Caki2 (cell line): ENCODE measurements around the gene SERPINF2. TPM values are rescaled to one million over a fixed set of nuclear protein-coding genes. Genes with fewer than 3 reads are reported as not detected.
"Not testable (repeated sequence)": the region's sequence is repeated elsewhere in the genome, so short reads cannot be mapped to it uniquely, and the experiment has no call there.

Experiments used
- DNase-seq: peaks from one replicate; pipeline ENCODE4 v3.0.0-alpha.2; 2015; ENCODE audit warnings: low read depth
- in situ Hi-C: cut with HindIII; loops from 2 replicates; pipeline ENCODE4 v1.10.0; 2016; ENCODE audit warnings: low sequenced_read_pairs, low pct_unique_long_range_greater_than_20kb, mixed read lengths
- total RNA-seq: library from RNA; depleted of rRNA; stranded (reverse); fragments of >200 nt; shearing (Covaris generic); gene quantifications from 2 replicates; pipeline ENCODE4 v1.2.3, GENCODE V29; 2014; ENCODE audit warnings: low replicate concordance

Gene SERPINF2
- total RNA-seq, 1 experiment from 2014 or later: 0.68 TPM

DNA sequence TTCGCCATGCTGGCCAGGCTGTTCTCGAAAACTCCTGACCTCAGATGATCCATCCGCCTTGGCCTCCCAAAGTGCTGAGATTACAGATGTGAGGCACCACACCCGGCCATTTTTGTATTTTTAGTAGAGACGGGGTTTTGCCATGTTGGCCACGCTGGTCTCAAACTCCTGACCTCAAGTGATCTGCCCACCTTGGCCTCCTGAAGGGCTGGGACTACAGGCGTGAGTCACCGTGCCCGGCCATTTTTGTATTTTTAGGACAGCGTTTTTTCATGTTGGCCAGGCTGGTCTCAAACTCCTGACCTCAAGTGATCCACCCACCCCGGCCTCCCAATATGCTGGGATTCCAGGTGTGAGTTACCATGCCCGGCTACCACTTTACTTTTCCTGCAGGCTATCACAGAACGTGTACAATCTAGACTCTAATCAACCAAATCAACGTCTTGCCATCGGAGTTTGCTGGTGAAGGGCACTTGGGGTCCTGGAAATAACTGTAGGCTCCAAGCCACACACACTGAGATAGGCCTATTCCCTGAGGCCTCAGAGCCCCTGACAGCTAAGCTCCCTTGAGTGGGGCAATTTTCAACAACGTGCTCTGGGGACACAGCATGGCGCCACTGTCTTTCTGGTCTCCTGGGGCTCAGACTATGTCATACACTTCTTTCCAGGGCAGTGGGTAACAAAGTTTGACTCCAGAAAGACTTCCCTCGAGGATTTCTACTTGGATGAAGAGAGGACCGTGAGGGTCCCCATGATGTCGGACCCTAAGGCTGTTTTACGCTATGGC lies 31.9 kb downstream of the SERPINF2 start:
- in situ Hi-C loops: no loop called here
- DNase-seq: no peak

DNA sequence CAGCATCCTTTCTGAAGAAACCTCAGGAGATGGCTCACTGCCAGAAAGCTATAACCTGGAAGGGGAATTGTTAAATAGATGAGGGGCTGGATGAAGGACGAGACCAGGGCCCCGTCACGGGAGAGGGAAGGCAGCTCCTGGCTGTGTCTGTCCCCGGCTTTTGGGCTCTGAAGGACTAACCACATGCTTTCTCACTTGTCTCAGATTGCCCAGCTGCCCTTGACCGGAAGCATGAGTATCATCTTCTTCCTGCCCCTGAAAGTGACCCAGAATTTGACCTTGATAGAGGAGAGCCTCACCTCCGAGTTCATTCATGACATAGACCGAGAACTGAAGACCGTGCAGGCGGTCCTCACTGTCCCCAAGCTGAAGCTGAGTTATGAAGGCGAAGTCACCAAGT lies 33.7 kb downstream of the SERPINF2 start:
- no peak for DNase-seq
- in situ Hi-C loops: no loop called here

DNA sequence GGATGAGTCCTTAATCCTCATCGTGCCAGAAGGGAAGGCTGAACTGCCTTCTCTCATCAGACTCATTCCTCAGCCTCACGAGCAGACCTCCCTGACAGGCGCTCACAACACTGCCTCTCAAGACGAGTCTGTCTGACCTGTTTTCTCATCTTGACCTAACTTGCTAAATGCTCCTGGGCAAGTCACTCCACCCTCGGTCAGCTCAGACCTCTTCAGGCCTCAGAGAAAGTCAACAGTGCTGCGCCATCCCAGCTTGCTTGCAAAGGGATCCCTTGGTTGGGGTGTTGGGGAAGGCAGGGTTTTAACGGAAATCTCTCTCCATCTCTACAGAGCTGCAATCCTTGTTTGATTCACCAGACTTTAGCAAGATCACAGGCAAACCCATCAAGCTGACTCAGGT lies 34.2 kb downstream of the SERPINF2 start:
- in situ Hi-C loops: no loop called here
- DNase-seq: no peak

DNA sequence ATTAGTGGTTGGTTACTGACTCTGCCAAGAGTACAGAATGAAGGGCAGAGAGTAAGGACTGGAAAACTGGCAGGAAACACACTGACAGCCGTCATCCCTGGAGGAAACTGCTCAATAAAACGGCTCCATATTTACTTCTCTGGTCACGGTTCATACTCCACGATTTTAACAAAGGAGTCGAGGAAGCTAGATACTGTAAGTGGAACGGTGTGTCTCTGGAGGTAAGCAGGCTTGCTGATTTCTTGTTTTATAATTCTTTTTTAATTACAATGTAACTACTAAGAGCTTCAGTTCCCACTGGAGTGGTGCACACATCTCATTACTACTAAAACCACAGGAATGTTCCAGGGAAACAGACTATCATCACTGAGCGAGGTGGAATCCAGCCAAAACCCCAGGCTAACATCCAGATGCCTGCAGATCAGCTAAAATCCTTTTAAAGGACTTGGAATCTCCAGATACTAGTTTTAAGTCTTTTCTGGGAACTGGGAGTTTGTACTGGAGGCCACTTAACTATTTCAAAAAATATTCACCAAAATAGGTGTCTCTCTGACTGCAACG lies 37.0 kb downstream of the SERPINF2 start:
- in situ Hi-C loops: no loop called here
- DNase-seq: peak; percentile 48

DNA sequence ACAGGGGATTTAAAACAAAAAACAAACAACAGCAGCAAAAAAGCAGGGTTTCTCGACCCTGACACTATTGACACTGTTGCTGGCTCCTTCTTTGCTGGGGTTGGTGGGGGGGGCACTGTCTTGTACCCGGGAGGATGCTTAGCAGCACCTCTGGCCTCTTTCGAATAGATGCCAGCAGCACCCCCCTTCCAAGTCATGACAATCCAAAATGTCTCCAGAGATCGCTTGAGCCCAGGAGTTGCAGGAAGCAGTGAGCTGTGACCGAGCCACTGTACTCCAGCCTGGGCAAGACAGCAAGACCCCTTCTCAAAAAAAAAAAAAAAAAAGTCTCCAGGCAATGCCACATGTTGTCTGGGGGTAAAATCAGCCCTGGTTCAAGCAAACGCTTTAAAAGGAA lies 39.5 kb downstream of the SERPINF2 start:
- in situ Hi-C loops: no loop called here
- DNase-seq: no peak

DNA sequence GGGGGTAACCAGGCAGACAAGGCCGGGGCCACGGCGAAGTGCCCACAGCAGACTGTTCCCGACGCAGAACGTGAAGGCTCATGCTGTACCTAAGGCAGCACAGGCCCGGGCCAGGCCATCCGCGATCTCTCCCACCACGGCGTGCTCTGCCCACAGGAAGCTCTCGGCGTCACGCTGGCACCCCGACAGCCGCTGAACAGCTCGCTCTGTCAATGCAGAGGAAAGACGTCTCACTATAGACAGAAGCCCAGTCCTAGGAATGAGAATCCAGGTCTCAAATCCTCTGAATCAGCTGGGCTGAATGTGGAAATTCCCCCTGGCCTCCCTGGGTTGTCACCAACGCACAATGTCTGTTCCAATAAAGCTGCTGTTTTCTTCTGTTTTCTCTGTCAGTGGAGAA lies 40.6 kb downstream of the SERPINF2 start:
- no peak for DNase-seq
- in situ Hi-C loops: no loop called here

DNA sequence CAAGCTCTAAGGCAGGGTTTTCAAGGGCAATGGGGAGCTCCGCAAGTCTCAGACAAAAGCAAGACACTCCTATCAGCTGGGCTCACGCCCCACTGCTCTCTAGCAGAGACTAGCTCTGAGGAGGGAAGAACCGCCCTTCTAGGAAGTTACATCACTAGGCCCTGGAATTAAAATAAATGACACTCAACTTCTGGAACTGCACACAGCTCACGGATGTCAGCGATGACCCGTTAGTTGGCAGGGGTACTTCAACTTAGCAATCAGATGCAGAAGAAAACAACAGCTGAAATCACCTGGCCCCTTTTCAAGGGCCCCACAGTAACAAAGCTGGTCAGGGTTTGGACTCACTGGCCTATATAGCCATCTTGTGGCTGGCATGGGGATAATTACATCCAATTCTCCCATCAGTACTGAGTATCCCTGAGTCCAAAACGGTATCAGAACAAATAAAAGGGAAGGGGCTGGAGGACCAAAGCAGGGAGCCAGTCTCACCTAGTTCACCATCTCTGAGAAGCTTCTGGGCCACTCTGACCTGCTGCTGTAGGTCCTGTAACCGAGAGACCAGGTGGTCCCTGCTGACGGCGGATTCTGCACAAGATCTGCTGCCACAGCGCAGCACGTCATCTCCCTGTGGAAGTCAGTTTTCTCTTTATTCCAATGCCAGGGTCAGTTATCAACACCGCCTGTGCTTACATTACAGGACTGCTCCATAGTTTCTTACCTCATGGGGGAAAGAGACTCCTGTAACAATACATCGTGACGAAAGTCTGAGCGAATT lies 41.4 kb downstream of the SERPINF2 start:
- DNase-seq: peak; percentile 70

DNA sequence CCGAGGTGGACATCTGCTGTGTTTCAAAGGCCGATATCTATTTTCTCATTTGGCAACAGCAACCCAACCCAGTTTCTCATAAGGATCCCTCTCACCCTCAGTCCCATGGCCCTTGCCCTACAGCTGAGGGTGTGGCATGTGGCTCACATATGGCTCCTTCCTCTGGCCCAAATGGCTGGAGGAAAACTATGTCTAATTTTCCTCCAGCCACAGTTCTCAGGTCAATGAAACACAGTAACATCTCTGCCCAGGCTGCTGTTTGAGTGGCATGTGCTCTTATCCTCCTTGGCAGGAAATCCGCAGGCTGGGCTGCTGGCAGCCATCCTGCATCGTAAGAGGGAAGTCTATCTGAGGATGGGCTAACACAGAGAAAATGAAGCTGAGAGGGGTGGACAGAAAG lies 43.3 kb downstream of the SERPINF2 start:
- DNase-seq: no peak
- in situ Hi-C loops: no loop called here

More for the DNA sequence above, 41.4 kb downstream of the SERPINF2 start:
- in situ Hi-C loops: no loop called here

DNA sequence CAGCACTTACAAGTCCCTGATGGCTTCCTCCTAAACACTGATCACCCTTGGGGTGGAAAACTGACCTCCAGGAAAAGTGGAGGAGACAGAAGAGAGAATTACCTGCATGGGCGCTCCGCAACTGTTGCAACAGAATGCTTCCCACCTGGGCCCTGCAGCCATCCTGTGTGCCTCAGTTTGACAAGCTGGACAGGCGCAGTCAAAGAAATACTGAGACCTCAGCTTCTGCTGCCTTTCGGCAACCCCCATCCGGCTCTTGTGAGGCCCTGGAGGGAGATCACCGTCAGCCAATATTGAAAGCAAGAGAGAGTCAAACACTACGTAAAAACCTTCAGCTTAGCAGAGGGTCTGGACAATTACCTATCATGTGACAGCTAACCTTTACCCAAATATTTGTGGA lies 44.0 kb downstream of the SERPINF2 start:
- DNase-seq: no peak
- in situ Hi-C loops: no loop called here

DNA sequence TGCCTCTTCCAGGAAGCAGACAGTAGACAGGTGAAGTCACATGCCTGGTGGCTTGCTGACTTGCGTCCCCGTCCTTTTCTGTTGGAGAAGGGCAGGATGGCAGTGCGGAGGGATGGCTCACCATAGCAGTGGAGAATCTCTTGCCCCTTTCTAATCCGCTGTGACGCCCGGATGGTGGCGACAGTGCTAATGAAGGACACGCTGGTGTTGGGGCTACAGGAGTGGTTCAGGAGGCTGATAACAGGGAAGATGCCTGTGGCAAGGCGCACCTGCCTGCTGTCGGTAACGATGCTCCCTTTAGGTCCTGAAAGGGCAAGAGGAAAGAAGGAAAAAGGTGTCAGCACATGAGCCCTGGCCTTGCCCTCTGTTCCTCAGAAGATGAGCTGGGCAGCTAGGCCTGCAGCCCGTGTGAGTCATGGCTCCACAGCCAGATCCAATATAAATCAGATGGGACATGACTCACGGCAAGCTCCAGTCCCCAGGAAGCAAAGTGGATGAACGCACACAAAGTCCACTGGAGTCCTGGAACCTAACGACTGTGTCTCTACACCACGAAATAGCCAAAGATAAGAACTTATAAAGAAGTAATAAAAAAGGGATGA lies 44.7 kb downstream of the SERPINF2 start:
- peak; percentile 81 for DNase-seq
- in situ Hi-C loops: no loop called here

DNA sequence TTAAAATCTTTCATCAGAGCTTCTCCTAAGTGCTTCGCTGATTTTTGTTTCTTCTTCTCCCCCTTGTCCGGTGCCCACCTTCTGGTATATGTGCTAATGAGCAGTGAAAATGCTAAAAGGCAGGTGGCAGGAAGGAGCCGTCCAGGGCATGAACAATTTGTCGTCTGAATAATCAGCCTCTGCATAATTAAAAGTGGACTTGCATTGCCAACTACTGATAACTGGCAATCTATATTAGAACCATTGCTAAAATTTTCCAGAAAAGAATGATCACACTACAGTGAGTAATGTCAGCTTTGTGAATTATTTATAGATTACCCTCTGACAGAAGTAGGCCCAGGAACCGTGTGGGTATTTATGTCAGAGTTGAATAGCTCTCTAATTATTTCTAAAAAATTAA lies 47.3 kb downstream of the SERPINF2 start:
- DNase-seq: peak; percentile 64
- in situ Hi-C loops: no loop called here

DNA sequence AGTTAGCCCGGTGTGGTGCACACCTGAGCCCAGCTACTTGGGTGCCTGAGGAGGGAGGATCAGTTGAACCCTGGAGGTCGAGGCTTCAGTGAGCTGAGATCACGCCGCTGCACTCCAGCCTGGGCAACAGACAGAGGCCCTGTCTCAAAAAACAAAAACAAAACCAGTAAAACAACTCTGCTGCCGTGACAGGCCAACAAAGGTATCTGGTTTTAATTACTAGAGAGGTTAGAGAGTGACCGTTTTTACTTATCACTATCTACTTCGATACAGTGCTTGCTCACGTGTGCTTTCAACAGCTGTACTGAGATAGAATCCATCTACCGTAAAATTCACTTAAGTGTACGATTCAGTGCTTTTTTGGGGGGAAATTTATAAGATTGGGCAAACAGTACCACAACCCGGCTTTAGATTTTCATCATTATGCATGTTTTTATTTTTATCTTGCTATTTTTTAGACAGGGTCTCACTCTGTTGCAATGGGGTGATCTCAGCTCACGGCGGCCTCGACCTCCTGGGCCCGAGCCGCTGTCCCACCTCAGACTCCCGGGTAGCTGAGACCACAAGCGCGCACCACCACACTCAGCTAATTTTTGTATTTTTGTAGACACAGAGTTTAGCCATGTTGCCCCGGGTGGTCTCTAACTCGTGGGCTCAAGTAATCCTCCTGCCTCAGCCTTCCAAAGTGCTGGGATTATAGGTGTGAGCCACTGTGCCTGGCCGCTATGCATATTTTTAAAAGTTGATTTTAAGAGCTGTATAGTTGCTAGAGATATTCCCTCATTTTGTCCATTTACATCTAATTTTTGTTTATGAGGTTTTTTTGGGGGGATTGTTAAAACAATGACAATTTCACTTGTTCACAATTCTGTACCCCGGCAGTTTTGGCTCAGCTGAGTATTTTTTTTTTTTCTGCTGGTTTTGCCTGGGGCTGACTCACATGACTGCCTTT lies 50.1 kb downstream of the SERPINF2 start:
- in situ Hi-C loops: no loop called here
- DNase-seq: no peak

DNA sequence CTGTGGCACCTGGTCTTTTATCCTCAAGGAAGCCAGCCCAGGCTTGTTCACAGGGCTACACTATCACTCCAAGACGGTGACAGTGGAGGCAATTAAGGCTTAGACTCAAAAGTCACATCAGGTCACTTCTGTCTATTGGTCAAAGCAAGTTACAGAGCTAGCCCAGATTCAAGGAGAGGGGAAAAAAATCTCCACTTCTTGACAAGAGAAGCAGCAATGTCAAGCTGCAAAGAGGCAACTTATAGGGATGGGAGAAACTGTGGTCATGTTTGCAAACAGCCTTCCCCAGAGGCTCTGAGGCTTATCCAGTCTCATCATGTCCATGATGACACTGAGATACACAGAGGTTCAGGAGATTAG lies 50.8 kb downstream of the SERPINF2 start:
- peak; percentile 55 for DNase-seq
- in situ Hi-C loops: no loop called here

DNA sequence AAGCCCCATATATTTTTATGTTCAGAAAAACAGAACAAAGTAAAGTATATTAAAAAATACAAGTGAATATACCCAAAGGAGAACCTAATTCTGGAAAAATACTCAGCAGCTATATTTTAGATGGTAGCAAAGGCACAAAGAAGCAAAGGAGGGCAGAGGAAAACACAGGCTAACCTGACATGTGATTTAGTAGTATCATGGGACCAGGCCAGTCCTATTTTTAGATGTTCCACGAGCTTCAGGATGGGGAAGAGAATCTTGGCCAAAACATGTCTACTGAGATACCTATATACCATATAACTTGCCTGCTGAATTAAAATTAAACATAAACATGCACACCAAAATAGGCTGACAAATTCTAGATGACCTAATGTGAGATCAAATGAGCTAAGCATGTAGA lies 54.1 kb downstream of the SERPINF2 start:
- in situ Hi-C loops: no loop called here
- DNase-seq: no peak

DNA sequence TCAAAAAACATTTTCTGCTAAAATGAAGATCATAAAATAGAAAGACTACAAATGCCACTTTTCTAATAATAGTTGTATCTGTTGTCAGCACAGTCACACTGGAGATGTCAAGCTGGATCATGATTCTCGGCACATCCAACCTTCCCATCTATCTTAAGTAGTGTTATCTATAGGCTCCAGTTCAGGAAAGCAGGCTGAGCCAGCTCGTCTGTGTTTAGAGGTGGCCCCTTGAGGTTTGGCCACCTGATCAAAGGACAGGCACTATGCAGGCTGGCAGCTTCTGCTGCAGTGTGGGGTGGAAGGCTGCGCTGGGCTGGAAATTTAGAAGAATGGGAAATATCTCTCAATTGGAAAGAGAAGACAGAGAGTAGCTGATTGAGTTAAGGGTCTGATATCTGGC lies 54.7 kb downstream of the SERPINF2 start:
- no peak for DNase-seq
- in situ Hi-C loops: no loop called here

DNA sequence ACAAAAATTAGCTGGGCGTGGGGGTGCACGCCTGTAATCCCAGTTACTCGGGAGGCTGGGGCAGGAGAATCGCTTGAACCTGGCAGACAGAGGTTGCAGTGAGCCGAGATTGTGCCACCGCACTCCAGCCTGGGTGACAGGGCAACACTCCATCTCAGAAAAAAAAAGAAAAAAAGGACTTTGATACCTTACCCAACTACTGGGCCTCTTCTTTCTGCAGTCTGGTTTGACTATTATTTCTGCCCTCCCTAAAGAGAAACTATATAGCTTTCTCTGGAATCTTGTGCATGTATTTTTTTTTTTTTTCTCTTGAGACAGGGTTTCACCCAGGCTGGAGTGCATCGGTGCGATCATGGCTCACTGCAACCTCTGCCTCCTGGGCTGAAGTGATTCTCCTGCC lies 55.2 kb downstream of the SERPINF2 start:
- DNase-seq, in situ Hi-C loops: not testable (repeated sequence)

DNA sequence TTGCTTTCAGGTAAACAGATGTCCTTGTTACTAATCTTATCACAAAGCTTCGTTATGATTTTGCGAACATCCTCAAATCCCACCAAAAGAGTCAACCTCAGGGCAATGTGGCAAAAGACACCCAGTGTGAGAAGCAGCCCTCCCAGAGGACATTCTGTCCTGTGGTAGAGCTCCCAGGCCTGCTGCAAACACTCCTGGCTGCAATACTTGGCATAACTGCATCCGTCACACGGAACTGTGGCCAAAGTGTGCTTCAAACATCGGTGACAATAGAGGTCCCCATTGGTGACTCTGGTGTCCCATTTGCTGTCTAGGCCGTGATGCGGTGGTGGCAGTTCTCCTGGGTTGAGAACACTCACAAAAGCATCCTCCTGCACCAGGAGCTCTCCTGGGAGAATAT lies 57.6 kb downstream of the SERPINF2 start:
- no peak for DNase-seq
- in situ Hi-C loops: no loop called here

DNA sequence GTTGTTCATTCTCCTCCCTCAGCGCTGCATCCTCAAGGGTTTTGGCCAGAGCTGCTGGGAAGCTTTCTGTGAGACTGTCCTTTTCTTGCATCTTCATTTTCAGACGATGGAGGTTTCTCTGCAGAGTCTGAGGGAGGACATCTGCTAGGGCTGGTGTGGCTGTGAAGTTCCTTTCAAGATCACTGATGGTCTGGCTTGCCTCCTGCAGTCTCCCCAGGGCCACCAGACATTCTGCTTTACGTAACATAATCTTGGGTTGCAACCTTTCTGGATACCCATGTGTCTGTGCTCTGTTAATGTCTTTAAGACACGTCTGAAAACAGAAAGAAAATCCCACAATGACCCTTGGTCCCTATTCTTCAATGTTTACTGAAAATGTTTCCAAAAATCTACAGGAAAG lies 58.0 kb downstream of the SERPINF2 start:
- in situ Hi-C loops: no loop called here
- no peak for DNase-seq
